Panc1 (cell line): Measurements from ENCODE around the gene NPAS1. TPM values are rescaled to one million over a fixed set of nuclear protein-coding genes. Genes with fewer than 3 reads are reported as not detected.

Source experiments
- ATAC-seq: fragments of 200-7000 bp; cut with Tn5 transposase; 2 replicates; pipeline ENCODE4 v1.9.1; 2020; ENCODE audit warnings: mild to moderate bottlenecking, moderate library complexity
- BruUV-seq: library from RNA; stranded (reverse); fragments of 400-500 nt; replicated peaks from 2 replicates; lab custom pipeline; 2021; lab: Mats Ljungman, UMichigan
- CTCF ChIA-PET: fragments of 300-600 bp; sonication (Branson Sonifier 250); formaldehyde crosslinking; loops from one replicate; lab custom pipeline; 2022; ENCODE audit warnings: antibody characterized with exemption; lab: Charles Lee
- POLR2A ChIA-PET: fragments of 300-600 bp; sonication (Branson Sonifier 250); formaldehyde crosslinking; loops from one replicate; lab custom pipeline; 2022; ENCODE audit warnings: antibody characterized with exemption; lab: Charles Lee
- DNase-seq: peaks from one replicate; pipeline ENCODE4 v3.0.0-alpha.2; 2010; ENCODE audit warnings: low read depth, low spot score
- H3K27ac ChIP-seq: 2 replicates; pipeline ENCODE4 v1.5.1; 2011; ENCODE audit warnings: mild to moderate bottlenecking, low read length, inconsistent platforms
- H3K27me3 ChIP-seq: fragments of 200-500 bp; sonication (Bioruptor generic); 2 replicates; pipeline ENCODE4 v1.6.0; 2014; ENCODE audit warnings: low read length, inconsistent platforms; ENCODE audit not compliant: control insufficient read depth, insufficient read depth
- H3K36me3 ChIP-seq: fragments of 200-500 bp; sonication (Bioruptor generic); 2 replicates; pipeline ENCODE4 v1.5.1; 2014; ENCODE audit warnings: inconsistent platforms, mild to moderate bottlenecking, low read length, moderate library complexity; ENCODE audit not compliant: control insufficient read depth, insufficient read depth
- H3K4me1 ChIP-seq: 2 replicates; pipeline ENCODE4 v1.5.1; 2011; ENCODE audit warnings: inconsistent platforms, mild to moderate bottlenecking, low read length, moderate library complexity; ENCODE audit not compliant: control insufficient read depth, insufficient read depth
- H3K4me3 ChIP-seq, 2 experiments: 2 replicates each; pipeline ENCODE4 v1.5.1; 2011 to 2012; ENCODE audit warnings: low read depth in 2 of 2, low read length in 2 of 2, mild to moderate bottlenecking in 2 of 2, inconsistent platforms in 1 of 2, moderate library complexity in 1 of 2
- H3K9me3 ChIP-seq: fragments of 200-500 bp; sonication (Bioruptor generic); 2 replicates; pipeline ENCODE4 v1.5.1; 2014; ENCODE audit warnings: low read depth, mild to moderate bottlenecking, inconsistent platforms, low read length, moderate library complexity; ENCODE audit not compliant: control insufficient read depth, insufficient read depth
- CTCF ChIP-seq: fragments of 450-650 bp; IDR thresholded peaks from 2 replicates; pipeline ENCODE4 v1.5.1; 2017; ENCODE audit warnings: mild to moderate bottlenecking
- POLR2AphosphoS5 ChIP-seq: IDR thresholded peaks from 2 replicates; pipeline ENCODE4 v1.6.1; 2012; ENCODE audit warnings: mild to moderate bottlenecking, low read depth, low read length, moderate library complexity
- SIN3A ChIP-seq: IDR thresholded peaks from 2 replicates; pipeline ENCODE4 v1.6.1; 2012; ENCODE audit warnings: low read depth, mild to moderate bottlenecking, low read length, moderate library complexity, borderline replicate concordance; ENCODE audit not compliant: insufficient read depth
- TCF7L2 ChIP-seq: IDR thresholded peaks from 2 replicates; pipeline ENCODE4 v1.6.1; 2011; ENCODE audit warnings: mild to moderate bottlenecking, low read depth, low read length, inconsistent platforms
- in situ Hi-C: cut with HindIII; loops from 2 replicates; pipeline ENCODE4 v1.10.0; 2016; ENCODE audit warnings: low sequenced_read_pairs, low pct_unique_long_range_greater_than_20kb
- intact Hi-C: fragments of 100-400 bp; cut with micrococcal nuclease; formaldehyde crosslinking; loops from one replicate; pipeline ENCODE4 v1.10.0; 2022; ENCODE audit not compliant: unreplicated experiment
- total RNA-seq: library from RNA; stranded (reverse); gene quantifications from one replicate; pipeline ENCODE4 v1.2.1, GENCODE V29; 2021; ENCODE audit not compliant: unreplicated experiment
- TF ChIP-seq, protein P1 (sequence below), 2 experiments: IDR thresholded peaks; 2 replicates each; pipeline ENCODE4 v1.6.1; 2011 to 2012; ENCODE audit warnings: low read depth in 2 of 2, control low read depth in 1 of 2, low read length in 1 of 2, mild to moderate bottlenecking in 1 of 2, moderate library complexity in 1 of 2; ENCODE audit not compliant: insufficient read depth in 1 of 2

NPAS1 gene
- total RNA-seq, 1 experiment from 2014 or later, result 3.6 TPM

DNA sequence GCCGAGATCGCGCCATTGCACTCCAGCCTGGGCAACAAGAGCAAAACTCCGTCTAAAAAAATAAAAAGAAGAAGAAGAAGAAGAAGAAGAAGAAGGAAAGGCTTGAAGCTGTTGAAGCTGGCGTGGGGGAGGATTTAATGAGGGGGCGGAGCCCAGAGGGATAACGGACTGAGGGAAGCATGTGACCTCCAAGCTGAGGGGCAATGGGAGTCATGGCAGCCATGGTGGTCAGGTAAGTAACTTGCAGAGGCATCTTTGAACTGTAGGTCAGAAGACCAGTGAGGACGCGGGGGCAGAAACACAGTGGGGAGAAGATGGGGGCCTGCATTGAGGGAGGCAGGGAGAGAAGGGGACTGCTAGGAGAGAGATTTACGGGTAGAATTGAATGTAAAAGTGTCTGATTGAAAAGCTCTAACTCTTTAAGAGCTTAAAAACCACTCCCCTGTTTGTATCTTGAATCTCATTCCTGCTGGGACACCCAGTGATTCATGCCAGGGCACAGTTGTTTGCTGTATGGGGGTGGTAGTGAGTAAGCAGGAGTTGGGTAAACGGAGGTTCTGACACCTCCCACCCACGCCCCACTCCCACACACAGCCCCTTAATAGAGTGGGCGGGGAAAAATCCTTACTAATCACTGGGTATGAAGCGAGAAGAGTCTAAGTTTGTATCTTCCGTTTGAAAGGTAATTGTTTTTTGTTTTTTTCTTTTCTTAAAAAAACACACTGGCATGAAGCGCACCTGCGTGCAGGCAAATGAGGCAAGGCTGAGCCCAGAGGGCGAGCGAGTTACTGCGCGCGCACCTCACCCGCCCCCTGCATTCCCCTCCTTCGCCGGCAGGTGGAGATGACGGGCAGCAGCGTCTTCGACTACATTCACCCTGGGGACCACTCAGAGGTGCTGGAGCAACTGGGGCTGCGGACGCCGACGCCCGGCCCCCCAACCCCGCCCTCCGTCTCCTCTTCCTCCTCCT lies 15.8 kb downstream of the NPAS1 start:
- Histone ChIP-seq H3K27me3 (no peaks in the 10 kb centered on the region), H3K4me1 (peaks cover 12% of the 10 kb centered on the region), H3K9me3 (no peaks in the 10 kb centered on the region), H3K4me3 (peak overlapping the region; percentile 43 to 65), H3K27ac (peak overlapping the region; percentile 83), H3K36me3 (no peaks in the 10 kb centered on the region)
- in situ Hi-C loops, result no loop called here
- ATAC-seq, result peak; percentile 93
- ChIA-PET POLR2A (no interaction called here), CTCF (no interaction called here)
- peak; percentile 80 for DNase-seq
- BruUV-seq, result no TSS peak
- TF ChIP-seq CTCF (peak; percentile 92), TCF7L2 (no peak)
- intact Hi-C loops, result no loop called here

DNA sequence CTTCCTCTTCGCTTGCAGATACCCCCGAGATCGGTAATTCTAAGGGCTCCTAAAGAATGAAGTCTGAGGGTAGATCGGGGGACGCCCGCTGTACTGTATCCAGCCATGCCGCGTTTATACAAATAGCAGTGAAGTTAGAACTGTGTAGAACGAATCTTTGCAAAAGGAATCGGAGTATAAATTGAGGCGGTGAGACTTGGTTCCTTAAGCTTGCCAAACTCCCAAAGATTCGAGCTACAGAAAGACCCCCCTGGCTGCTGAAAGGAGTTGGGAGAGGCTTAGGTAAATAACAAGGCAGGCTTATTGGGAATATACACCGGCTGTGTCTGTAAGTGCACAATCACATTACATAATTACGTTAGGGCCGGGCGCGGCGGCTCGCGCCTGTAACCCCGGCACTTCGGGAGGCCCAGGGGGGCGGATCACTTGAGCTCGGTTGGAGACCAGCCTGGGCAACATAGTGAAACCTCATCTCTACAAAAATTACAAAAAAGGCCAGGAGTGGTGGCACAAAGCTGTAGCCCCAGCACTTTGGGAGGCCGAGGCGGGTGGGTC lies 16.5 kb downstream of the NPAS1 start:
- Histone ChIP-seq H3K4me1 (peaks cover 12% of the 10 kb centered on the region), H3K9me3 (no peaks in the 10 kb centered on the region), H3K36me3 (no peaks in the 10 kb centered on the region), H3K27ac (peak overlapping the region; percentile 83), H3K4me3 (peak overlapping the region; percentile 43 to 65), H3K27me3 (no peaks in the 10 kb centered on the region)
- DNase-seq (no peak), ATAC-seq (peak; percentile 55)
- TF ChIP-seq TCF7L2, result no peak
- TF ChIP-seq, protein P1, sequence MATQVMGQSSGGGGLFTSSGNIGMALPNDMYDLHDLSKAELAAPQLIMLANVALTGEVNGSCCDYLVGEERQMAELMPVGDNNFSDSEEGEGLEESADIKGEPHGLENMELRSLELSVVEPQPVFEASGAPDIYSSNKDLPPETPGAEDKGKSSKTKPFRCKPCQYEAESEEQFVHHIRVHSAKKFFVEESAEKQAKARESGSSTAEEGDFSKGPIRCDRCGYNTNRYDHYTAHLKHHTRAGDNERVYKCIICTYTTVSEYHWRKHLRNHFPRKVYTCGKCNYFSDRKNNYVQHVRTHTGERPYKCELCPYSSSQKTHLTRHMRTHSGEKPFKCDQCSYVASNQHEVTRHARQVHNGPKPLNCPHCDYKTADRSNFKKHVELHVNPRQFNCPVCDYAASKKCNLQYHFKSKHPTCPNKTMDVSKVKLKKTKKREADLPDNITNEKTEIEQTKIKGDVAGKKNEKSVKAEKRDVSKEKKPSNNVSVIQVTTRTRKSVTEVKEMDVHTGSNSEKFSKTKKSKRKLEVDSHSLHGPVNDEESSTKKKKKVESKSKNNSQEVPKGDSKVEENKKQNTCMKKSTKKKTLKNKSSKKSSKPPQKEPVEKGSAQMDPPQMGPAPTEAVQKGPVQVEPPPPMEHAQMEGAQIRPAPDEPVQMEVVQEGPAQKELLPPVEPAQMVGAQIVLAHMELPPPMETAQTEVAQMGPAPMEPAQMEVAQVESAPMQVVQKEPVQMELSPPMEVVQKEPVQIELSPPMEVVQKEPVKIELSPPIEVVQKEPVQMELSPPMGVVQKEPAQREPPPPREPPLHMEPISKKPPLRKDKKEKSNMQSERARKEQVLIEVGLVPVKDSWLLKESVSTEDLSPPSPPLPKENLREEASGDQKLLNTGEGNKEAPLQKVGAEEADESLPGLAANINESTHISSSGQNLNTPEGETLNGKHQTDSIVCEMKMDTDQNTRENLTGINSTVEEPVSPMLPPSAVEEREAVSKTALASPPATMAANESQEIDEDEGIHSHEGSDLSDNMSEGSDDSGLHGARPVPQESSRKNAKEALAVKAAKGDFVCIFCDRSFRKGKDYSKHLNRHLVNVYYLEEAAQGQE (IDR thresholded peaks at IDR 0.05; ENCODE audit: insufficient read depth in 1 of 2, low read depth in 2 of 2, low read length in 1 of 2), result no peak
- no peak for TF ChIP-seq POLR2AphosphoS5
- TF ChIP-seq SIN3A, result no peak
- TF ChIP-seq CTCF, result no peak
- ChIA-PET CTCF (no interaction called here), POLR2A (no interaction called here)
- BruUV-seq, result no TSS peak
- in situ Hi-C loops, result no loop called here
- intact Hi-C loops, result no loop called here
